Non-pigmented ciliary epithelial cell (primary cell): Measurements from ENCODE around the gene AGPAT3.

Experiments used
- DNase-seq: peaks from one replicate; pipeline ENCODE4 v3.0.0-alpha.2; 2010; ENCODE audit warnings: low read depth

Gene AGPAT3

DNA sequence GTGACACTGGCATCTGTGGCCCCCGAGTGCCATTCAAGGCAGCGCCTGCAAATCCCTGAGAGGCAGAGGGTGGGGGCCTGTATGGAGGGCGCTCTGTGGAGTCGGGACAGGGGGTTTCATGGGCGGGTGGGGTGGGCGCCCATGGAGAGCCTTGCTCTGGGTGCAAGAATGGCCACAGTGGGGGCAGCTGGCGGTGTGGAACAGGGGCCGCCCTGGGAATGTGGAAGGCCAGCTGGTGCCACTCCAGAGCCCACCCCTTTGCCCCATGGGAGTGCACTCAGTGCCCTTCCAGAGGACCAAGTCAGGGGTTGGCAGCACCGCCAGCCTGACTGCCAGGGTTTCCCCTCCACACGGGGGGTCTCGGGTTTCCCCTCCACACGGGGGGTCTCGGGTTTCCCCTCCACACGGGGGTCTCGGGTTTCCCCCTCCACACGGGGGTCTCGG is 92.1 kb downstream of the AGPAT3 start:
- no peak for DNase-seq

DNA sequence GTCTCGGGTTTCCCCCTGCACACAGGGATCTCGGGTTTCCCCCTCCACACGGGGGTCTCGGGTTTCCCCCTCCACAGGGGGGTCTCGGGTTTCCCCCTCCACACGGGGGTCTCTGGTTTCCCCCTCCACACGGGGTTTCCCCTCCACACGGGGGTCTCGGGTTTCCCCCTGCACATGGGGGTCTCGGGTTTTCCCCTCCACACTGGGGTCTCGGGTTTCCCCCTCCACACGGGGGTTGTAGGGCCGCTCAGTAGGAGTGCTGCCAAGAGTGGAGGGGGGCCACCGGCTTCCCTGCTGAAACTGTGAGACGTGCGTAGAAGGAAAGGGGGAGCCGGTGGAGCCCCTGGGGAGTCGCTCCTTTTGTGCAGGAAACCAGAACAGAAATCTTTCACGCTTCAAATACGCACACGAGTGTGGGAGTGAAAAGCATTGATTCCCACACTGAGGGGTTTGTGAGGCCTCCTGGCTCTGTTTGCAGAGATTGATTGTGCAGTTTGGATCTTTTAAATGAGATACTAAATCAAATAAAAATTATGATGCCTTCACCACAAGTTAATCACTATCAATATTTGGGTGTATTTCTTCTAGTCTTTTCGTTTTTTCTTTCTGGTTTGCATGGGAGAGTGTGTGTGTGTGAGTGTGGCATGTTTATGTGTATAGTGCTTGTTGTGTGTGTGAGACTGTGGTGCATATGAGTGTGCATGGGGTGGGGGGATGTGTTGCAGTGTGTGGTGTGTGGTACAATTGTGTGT is 92.8 kb downstream of the AGPAT3 start:
- DNase-seq, result no peak

DNA sequence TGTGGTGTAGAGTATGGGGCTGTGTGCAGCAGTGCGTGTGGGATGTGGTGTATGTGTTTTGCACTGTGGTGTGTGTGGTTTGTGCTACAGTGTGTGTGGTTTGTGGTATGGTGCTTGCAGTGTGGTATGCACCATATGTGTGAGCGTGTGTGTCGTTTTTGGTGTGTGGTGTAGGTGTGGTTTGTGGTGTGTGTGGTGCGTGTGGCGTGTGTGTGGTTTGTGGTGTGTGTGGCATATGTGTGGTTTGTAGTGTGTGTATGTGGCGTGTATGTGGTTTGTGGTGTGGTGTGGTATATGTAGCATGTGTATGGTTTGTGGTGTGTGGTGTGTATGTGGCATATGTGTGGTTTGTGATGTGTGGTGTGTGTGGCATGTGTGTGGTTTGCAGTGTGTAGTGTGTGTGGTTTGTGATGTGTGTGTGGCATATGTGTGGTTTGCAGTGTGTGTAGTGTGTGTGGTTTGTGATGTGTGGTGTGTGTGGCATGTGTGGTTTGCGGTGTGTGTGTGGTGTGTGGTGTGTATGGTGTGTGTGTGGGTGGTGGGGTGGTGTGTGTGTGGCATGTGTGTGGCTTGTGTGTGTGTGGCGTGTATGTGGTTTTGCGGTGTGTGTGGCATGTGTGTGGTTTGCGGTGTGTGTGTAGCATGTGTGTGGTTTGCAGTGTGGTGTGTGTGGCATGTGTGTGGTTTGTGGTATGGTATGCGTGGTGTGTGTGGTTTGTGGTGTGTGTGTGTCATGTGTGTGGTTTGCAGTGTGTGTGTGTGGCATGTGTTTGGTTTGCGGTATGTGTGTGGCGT is 93.5 kb downstream of the AGPAT3 start:
- no peak for DNase-seq

DNA sequence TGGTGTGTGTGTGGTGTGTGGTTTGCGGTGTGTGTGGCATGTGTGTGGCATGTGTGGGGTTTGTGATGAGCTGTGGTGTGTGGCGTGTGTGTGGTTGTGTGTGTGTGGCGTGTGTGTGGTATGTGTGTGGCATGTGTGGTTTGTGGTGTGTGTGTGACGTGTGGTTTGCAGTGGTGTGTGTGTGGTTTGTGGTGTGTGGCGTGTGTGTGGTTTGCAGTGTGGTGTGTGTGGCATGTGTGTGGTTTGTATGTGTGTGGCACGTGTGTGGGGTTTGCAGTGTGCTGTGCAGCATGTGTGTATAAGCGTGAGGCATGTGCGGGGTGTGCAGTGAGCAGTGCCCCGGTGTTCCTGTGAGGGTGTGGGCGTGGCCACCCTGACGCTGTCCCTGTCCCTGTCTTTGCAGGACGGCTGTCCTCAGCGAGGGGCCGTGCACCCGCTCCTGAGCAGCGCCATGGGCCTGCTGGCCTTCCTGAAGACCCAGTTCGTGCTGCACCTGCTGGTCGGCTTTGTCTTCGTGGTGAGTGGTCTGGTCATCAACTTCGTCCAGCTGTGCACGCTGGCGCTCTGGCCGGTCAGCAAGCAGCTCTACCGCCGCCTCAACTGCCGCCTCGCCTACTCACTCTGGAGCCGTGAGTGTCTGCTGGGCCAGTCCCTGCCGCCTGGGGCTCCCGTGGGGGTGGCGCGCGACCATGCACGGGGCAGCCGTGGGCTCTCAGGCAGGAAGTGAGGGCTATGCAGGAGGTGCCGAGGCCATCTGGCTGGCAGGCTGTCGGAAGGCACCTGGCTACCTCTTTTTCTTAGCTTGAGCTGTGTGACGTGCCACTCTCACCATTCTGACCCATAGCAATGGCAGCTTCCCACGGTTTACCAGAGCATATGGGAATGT is 94.5 kb downstream of the AGPAT3 start:
- no peak for DNase-seq

DNA sequence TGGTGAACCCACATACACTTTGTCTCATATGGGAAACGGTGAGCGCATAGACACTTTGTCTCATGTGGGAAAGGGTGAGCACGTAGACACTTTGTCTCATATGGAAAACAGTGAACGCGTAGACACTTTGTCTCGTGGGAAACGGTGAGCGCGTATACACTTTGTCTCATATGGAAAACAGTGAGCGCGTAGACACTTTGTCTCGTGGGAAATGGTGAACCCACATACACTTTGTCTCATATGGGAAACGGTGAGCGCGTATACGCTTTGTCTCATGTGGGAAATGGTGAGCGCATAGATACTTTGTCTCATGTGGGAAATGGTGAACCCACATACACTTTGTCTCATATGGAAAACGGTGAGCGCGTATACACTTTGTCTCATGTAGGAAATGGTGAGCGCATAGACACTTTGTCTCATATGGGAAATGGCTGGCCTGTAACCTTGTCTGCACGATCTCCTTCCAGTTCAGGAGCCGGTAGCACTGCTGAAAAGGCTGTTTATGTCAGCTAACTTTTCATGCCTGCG is 96.4 kb downstream of the AGPAT3 start:
- DNase-seq, result no peak

DNA sequence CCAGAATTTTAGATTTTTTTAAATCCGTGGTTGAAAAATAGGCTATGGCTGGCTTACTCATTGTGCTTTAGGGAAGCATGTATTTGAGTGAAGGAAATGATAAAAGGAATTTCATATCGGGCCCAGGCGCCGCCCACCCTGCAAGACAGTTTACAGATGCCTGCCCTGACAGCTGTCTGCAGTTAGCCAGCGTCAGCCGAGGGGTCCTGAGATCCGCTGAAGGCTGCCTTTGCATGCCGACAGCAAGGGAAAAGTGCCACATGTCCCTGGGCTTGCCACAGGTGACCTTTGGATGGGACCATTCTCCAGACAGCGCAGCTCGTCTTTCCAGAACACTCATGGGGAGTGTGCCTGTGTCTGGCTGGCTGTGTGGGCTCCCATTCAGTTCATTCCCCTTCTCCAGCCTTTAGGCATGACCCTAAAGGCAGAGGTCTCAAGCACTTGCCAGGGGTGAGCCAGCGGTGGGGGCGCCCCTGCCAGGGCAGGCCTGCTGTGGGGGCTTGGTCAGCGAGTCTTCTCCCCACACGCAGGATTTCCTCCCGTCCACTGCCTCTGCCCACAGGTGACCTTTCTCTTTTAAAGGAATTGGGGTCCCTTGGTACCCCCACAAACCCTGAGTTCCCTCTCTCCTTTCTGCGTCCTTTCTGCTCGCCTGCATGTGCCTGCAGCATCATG is 101.0 kb downstream of the AGPAT3 start:
- no peak for DNase-seq

DNA sequence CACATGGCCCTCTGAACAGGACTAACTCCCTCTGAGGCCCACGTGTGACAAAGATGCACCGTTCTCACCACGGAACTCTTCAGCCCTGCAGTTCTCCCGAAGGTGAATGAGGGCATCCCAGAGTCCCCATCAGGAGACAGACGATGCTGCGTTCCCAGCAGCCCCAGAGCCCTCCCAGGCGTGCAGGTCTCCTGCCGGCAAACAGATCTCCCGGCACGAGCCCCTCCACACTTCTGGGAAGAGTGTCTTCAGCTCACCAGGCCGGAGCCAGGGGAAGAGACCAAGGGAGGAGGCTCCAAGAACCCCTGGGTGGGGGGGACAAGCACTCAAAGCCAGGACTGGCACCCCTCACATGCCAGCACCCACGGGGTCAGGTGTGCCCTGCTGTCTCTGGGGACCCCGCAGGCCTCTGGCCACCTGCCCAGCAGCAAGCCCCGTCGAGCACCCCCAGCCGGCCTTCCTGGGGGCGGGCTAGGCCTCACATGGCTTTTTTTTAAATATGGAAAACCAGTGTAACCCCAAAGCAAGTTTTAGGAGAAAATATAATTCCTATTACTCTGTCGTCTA is 102.0 kb downstream of the AGPAT3 start:
- DNase-seq, result no peak

DNA sequence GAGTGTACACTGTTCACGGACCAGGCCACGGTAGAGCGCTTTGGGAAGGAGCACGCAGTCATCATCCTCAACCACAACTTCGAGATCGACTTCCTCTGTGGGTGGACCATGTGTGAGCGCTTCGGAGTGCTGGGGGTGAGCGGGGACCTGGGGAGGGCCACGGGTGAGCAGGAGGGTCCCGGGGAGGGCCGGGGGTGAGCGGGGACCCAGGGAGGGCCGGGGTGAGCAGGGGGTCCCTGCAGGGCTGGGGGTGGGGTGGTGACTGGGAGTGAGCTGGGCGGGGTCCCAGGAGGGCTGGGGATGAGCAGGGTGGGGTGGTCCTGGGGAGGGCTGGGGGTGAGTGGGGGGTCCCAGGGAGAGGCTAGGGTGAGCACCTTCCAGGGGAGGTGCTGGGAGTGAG is 103.0 kb downstream of the AGPAT3 start:
- no peak for DNase-seq

DNA sequence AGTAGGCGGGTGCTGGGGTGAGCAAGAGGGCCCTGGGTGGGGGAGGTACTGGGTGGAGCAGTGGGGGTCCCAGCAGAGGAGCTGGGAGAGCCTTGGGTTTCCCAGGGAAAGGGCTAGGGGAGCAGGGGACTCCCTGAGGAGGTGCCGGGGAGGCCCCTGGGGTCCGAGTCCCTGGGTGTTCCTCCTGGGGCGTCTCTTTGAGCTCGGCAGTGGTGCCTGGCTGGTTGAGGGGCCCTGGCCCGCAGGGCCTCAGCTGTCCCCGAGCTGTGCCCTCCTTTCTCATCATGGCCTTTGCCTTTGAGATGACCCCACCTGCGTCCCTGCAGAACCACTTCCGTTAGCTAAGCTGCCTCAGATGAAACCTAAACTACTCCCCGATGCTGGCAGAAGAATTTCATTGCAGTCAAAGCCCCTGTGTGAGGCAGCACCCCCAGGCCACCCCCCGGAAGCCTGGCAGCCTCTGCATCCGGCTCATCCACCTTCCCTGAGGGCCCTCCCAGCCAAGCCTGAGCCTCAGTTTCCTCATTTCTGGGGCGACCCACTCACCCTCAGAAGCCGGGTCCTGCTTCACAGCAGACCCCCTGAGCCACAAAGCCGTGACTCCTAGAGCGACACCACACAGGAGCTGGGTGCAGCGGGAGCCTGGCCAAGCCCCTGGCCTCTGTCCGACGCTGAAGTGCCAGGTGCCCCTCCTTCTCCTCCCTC is 103.5 kb downstream of the AGPAT3 start:
- no peak for DNase-seq

DNA sequence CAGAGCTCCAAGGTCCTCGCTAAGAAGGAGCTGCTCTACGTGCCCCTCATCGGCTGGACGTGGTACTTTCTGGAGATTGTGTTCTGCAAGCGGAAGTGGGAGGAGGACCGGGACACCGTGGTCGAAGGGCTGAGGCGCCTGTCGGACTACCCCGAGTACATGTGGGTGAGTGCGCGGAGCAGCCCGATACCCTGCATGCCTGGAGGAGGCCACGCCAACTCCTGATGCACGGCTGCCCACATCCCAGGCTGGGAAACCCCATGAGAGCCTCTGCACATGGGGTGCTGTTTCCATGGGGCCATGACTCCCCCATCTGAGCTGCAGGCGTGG is 104.1 kb downstream of the AGPAT3 start:
- no peak for DNase-seq

DNA sequence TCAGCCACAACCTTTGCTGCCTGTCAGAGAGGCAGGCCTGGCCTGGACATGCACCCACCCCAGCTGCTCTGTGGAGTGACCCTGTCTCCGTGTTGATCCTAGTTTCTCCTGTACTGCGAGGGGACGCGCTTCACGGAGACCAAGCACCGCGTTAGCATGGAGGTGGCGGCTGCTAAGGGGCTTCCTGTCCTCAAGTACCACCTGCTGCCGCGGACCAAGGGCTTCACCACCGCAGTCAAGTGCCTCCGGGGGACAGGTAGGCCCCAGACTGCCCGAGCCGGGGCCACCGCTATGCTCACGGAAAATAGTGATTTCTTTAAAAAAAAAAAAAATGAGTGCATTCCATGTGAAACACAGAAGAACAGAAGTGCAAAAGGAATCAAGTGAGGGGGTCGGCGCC is 105.5 kb downstream of the AGPAT3 start:
- no peak for DNase-seq

DNA sequence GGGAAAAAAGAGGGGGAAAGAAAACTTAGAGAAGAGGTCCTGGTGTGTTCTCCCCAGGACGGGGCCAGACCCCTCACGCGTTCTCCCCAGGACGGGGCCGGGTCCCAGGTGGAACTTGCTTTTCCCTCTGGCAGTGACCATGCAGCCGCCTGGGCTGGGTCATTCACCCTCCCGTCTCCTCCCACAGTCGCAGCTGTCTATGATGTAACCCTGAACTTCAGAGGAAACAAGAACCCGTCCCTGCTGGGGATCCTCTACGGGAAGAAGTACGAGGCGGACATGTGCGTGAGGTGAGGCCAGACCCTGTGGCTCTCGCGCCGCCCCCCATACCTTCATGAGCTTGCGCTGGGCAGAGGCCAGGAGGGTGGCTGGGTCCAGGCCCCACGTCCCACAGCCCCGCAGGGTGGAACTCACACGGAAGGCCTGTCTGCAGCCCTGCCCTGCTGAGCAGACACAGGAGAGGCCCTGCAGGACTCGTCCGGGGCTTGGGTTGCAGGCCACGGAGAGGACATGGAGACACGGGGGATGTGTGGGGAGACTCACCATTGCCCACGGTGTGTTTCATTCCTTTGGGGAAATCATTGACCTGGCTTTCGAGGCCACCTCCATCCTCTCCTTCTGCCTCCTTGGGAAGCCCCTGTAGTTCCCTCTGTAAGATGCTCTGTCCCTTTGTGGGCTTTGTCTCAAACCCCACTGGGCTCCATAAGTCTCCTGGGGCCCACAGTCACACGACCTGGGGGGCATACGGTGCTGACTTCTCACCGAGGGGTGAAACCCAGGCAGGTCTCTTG is 106.4 kb downstream of the AGPAT3 start:
- no peak for DNase-seq

DNA sequence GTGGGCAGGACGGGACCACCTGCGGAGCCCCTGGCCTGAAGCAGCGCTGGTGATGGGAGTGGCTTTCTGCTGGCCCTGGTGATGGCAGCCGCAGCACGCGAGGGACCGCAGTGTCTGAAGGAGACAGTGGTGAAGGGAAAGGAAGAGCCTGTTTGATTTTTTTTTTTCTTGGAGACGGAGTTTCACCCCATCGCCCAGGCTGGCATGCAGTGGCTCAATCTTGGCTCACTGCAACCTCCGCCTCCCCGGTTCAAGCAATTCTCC is 106.9 kb downstream of the AGPAT3 start:
- no peak for DNase-seq

DNA sequence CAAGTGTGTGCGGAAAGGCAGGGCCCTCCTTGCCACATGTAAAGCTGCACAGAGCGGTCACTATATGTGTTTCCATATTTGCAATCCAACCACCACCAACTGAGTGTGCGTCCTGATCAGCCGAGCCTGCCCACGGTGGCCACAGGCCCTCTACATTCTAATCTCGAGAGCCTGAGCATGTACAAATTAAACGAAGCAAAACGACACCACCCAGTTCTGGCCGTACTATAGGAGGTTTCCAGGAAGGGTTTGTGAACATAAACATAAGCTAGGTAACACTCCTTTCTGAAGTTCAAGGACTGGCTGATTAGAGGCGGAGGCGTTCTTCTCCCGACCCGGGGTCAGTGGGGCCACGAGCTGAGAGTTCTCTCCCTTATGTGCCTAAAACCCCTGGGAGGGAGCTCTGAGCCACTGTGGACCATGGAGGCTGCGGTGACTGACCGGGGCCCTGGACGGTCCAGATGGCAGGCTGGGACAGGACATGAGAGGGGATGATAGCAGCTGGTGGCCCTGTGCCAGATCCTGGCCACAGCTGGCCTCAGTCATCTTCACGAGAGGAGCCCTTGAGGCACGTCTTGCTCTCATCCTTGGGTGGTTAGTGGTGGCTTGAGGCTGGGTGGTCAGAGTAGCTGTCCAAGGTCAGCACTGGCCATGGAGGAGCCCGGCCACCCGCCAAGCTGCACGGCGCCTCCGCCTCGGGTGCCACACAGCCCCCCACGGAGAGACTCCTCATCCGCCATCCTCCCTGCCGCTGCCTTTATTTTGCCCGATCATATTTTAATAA is 108.0 kb downstream of the AGPAT3 start:
- no peak for DNase-seq

DNA sequence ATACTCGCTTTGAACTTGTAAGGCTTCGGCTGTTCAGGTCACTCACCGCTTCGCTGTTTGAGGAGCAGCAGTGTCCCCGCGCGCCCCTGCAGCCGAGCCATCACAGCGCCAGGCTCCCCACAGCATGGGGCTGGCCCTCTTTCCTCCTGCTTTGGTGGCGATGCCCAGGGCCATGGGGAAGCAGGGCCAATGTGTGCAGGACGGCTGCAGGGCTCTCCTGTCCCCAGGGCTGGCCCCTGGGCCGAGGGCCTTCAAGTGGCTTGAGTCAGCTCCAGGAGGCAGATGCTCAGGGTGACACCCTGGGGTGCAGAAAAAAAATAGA is 108.6 kb downstream of the AGPAT3 start:
- no peak for DNase-seq

DNA sequence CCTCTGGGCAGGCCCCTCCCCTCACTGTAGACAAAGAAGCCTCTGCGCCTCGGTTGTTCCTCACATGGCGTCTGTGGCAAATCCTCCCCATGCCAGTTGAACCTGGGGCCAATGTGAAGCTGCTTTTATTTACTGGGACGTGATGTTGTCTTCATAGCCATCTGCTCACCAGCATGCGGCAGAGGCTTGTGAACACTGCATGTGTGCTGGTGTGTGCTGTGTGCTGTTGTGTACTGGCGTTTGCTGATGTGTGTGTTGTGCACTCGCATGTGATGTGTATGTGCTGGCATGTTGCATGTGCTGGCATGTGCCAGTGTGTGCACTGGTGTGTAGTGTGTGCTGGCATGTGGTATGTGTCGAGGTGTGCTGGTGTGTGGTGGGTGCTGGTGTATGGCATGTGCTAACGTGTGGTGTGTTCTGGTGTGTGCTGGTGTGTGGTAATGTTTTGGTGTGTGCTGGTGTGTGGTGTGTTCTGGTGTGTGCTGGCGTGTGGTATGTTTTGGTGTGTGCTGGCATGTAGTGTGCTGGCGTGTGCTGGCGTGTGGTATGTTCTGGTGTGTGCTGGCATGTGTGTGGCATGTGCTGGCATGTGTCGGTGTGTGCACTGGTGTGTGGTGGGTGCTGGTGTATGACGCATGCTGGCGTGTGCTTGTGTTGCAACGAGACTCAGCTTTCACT is 109.9 kb downstream of the AGPAT3 start:
- no peak for DNase-seq

DNA sequence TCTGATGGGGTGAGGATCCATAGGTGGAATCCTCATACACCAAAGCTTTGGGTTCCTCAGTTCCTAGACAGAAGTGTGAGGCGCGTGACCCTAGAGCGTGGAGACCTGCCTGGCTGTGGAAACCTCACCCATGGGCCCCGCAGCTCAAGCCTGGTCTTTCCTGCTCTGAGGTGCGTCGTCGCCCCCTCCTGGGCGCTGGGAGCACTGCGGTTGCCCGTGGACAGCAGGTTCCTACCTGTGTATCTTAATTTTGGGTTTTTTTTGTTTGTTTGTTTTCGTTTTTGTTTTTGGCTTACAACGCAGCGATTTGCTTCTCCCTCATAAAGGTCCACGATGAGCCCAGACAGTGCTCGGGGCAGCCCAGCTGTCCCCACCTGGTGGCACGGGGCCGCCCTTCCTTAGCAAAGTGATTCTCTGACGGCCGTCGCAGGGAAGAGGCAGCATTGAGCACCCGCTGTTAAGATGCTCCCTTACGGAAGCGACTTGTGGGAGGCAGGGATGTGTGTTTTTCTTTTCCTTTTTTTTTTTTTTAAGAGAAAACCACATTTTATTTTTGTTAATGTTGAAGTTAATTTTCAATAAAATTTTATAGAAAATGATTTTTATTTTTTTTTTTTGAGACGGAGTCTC is 110.6 kb downstream of the AGPAT3 start:
- no peak for DNase-seq

DNA sequence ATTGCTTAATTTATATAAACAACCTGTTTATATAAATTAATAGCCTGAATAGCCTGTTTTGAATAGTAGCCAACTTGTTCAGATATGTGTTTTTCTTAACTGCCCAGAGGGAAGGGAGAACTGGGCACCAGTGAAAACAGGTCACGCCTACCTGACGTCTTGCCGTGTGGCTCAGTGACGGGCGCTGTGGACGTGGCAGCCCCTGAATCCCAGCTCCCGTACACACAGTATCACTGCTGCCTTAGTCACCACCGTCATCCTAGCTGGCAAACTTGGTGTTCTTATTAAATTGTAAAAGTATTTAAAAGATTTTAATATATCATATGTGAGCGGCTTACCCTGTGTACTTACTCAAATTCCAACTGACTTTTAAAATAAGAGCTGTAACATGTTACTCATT is 111.6 kb downstream of the AGPAT3 start:
- no peak for DNase-seq

DNA sequence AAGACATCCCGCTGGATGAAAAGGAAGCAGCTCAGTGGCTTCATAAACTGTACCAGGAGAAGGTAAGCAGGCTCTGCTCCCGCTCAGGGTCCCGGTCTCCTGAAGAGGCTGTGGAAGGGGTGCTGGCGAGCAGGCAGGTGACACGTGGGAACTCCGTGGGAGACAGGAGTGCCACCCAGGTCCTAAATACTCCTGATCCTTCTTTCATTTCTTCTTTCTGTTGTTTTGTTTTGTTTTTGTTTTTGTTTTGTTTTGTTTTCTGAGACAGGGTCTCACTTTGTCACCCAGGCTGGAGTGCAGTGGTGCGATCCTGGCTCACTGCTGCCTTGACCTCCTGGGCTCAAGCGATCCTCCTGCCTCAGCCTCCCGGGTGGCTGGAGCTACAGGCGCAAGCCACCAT is 113.0 kb downstream of the AGPAT3 start:
- DNase-seq, result no peak
